GM21423 (cell line): Measurements from ENCODE around the gene FUT4.
"Not testable (repeated sequence)": the region's sequence is repeated elsewhere in the genome, so short reads cannot be mapped to it uniquely, and the experiment has no call there.

Experiments
- ATAC-seq: cut with Tn5 transposase; IDR thresholded peaks from one replicate; pipeline ENCODE4 v1.9.1; 2021; ENCODE audit warnings: mild to moderate bottlenecking, moderate library complexity; ENCODE audit not compliant: unreplicated experiment

The FUT4 gene, protein sequence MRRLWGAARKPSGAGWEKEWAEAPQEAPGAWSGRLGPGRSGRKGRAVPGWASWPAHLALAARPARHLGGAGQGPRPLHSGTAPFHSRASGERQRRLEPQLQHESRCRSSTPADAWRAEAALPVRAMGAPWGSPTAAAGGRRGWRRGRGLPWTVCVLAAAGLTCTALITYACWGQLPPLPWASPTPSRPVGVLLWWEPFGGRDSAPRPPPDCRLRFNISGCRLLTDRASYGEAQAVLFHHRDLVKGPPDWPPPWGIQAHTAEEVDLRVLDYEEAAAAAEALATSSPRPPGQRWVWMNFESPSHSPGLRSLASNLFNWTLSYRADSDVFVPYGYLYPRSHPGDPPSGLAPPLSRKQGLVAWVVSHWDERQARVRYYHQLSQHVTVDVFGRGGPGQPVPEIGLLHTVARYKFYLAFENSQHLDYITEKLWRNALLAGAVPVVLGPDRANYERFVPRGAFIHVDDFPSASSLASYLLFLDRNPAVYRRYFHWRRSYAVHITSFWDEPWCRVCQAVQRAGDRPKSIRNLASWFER

DNA sequence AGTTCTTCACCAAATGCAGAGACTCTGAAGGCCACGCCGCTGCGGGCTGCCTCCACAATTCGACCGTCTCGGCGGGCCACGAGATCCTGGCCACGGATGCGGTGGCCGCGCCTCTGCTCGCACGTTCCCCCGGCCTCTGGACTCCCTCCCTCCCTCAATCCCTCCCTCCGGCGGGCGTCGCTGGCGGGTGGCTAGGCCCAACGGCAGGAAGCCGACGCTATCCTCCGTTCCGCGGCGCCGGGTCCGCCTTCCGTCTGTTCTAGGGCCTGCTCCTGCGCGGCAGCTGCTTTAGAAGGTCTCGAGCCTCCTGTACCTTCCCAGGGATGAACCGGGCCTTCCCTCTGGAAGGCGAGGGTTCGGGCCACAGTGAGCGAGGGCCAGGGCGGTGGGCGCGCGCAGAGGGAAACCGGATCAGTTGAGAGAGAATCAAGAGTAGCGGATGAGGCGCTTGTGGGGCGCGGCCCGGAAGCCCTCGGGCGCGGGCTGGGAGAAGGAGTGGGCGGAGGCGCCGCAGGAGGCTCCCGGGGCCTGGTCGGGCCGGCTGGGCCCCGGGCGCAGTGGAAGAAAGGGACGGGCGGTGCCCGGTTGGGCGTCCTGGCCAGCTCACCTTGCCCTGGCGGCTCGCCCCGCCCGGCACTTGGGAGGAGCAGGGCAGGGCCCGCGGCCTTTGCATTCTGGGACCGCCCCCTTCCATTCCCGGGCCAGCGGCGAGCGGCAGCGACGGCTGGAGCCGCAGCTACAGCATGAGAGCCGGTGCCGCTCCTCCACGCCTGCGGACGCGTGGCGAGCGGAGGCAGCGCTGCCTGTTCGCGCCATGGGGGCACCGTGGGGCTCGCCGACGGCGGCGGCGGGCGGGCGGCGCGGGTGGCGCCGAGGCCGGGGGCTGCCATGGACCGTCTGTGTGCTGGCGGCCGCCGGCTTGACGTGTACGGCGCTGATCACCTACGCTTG lies at the start of gene FUT4:
Gene FUT4 (plus strand): TSS at position 227 of the 951 bp plus-strand sequence. CDS start 213 bp downstream, at position 440.
- peak; percentile 86 for ATAC-seq

DNA sequence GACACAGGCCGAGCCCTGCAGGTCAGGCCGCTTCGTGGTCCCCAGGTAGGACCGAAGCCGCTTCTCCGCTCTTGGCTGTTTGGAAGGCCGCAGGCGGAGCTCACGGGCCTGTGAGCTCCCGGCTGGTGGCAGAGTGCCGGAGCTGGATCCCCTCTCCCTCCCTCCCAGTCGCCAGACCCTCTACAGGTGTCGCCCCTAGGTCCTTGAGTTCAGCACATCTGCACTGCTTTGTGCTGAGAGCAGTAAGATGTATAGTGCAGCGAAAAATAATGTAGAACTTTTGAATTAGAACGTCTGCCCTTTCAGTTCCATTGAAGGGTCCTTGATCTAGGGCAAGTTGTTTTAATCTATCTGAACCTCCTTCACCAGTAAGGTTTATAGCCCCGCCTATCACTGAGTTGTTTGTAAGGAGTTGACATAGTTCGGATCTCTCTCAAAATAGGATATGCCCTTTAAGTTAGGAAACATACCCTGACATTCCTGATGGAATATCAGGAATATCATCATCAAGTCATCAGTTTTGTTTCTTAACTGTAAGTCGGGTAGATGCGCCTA lies 49.5 kb upstream of the FUT4 start:
- peak; percentile 60 for ATAC-seq

DNA sequence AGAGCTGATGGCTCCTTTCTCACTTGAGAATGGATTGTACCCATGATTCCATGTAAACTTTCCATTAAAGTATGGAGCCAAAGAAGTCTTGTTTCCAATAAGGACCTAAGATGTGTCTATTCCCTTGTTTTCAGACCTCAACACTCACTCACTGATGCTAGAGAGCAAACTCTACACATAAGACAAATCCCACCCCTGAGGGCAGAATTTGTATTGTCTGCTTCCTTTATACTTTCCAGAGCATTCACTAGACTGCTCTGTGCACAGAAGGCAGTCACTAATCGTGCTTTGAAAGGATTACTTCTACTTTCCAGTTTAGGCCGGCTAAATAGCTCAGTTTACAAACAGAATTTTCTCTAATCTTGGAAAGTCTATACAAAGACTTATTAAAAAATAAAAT lies 43.5 kb upstream of the FUT4 start:
- no peak for ATAC-seq

DNA sequence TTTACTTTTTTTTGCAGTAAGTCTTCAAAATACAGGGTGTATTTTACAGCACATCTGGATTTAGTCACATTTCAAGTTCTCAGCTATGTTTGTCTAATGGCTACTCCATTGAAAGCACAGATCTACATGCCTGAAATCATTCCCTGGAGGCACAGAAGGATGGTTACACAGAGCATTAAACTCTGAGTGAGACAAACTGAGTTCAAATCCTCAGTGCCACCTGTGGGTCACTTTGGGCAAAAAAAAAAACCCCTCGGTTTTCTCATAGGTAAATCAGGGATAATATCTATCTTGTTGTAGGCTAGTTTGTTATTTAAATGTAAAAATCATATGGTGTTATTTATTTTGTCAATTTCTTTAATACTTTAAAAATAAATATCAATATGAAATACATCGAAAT lies 42.2 kb upstream of the FUT4 start:
- no peak for ATAC-seq

DNA sequence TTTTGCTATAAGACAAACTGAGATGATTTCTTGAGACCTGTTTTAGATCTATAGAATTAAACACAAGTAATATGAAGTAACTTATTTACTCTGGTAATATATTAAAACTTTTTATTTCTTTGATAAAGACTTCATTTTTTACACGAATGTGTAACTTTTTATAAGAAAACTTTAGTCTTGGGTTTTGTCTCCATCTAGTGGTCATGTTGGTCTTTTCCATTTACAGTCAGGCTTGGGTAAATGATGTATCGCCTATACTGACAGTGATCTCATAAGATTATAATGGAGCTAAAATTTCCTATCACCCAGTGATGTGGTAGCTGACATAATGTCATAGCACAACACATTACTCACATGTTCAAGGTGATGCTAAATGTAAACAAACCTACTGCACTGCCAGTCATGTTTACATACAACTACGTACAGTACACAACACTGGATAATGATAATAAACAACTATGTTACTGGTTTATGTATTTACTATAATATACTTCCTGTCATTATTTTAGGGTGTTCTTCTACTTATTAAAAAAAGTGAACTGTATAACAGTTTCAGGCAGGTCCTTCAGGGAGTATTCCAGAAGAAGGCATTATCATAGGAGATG lies 38.9 kb upstream of the FUT4 start:
- no peak for ATAC-seq

DNA sequence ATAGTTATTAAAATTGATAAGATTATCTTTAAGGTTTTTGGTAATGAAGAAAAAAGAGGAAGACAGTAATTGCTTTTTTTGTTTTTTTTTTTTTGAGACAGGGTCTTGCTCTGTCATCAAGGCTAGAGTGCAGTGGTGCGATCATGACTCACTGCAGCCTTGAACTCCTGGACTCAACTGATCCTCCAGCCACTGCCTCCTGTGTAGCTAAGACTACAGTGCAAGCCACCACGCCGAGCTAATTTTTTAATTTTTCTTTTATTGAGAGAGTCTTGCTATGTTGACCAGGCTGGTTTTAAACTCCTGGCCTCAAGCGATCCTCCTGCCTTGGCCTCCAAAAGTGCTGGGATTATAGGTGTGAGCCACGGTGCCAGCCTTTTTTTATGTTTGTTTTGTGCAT lies 37.2 kb upstream of the FUT4 start:
- ATAC-seq: not testable (repeated sequence)

DNA sequence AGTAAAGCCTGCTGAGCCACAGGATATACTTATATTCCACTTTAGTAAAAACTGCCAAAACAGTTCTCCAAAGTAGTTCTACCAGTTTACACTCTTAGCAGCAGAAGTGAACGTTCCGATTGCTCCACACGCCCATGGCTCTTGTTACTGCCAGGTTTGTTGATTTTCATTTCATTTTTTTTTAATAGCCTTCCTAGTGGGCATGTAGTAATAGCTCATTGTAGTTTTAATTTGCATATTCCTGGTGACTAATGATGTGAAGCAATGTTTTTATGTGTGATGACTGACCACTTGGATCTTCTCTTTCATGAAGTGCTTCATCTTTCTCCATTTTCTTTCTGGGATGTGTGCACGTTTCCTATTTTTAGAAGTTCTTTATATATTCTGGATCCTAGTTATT lies 36.2 kb upstream of the FUT4 start:
- no peak for ATAC-seq

DNA sequence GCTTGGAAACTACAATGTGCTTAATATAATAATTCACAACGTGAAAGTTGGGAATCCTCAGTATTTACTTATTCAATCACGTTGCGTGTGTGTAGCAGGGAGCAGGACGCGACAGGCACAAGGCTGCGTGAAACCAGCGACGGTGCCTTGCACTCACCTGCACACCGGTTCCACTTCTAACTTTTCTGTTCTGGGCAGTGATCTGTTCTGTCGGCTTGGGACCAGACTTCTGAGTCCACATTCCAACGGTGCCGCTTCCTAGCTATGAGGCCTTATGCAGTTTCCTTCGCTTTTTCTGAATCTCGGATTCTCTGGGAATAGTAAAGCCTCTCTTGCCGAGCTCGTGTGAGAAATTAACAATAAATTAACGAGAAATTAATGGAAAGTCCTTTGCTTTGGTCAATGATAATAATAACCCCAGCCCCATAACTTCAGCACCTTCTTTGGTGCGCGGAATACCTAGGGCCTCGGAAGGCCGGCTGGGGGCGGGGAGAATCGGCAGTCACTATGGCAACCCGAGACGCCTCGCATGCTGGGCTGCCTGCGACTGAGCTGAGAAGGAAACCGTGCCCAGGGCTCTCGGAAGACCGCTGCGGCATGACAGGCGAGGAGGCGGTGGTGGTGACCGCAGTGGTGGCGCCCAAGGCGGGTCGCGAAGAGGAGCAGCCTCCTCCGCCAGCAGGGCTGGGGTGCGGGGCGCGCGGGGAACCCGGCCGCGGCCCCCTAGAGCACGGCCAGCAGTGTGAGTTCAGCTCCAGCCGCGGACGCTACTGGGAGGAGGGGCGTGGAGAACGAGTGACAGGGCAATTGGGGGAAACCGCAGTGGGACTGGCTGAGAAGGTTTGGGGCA lies 31.6 kb upstream of the FUT4 start, which contains the start of gene C11orf97:
Gene C11orf97 (plus strand): TSS at position 530 of the 850 bp plus-strand sequence. CDS start 68 bp downstream, at position 598.
- ATAC-seq: peak; percentile 86

DNA sequence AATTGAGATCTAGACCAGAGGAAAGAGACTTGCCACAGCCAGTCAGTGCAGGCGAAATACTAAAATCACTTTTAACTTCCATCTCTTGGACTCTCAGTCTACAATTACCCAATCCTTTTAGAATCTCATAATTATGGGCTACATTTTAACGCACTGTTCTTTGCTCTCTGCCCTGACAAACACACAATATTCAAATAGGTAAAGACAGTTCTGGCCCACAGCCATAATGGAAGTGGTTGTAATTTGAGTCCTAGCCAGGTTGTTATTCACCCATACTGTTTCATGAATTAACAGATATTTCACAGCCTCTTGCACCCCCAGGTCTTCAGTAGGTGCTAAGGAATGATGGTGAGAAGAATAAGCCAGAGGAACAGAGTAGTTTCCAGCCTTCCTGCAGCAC lies 30.6 kb upstream of the FUT4 start:
- ATAC-seq: no peak

DNA sequence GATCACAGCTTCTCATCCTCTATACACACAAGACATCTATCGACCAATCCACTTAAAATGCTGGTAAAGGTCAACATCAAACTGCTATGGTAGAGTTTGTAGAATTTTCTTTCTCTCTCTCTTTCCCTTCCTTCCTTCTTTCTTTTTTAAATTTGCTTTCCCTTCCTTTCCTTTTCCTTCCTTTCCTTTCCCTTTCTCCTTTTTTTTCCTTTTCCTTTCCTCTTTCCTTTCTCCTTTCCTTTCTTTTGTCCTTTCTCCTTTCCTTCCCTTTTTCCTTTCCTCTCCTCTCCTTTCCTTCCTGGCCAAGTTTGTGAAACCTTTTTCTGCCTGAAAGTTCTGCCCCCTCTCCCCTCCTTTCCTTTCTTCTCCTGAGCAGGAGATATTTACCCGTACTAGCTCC lies 28.3 kb upstream of the FUT4 start:
- no peak for ATAC-seq

DNA sequence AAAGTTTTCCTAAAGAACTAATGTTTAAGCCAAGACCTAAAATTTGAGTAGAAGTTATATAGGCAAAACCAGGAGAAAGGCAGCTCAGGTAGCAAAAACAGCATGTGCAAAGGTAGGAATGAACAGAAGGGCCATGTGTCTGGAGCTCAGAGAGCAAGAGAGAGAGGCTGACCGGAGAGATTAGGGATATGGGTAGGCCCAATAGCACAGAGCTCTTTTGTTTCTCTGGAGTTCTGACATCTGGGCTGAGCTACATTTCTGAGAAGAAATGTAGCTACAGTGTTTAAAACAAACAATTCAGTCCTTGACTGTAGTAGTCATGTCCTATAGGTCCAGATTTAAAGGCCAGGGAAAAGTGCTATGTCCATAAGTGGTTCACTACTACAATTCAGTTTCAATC lies 27.0 kb upstream of the FUT4 start:
- ATAC-seq: no peak

DNA sequence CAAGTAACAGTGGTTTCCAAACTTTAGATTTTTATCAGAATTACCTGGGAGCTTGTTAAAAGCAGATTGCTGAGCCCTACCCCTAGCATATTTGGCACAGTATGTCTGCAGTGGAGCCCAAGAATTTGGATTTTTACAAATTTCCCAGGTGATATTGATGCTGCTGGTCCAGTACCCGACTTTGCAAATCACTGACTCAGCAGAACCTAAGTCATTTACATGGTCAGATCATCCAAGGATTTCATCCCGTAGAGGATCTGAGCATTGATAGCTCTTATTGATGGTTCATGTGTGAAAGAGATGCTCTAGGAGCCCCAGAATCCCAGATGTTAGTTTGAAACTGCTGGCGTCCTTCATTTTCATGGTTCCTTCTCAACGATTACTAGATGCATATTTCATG lies 25.4 kb upstream of the FUT4 start:
- ATAC-seq: no peak

DNA sequence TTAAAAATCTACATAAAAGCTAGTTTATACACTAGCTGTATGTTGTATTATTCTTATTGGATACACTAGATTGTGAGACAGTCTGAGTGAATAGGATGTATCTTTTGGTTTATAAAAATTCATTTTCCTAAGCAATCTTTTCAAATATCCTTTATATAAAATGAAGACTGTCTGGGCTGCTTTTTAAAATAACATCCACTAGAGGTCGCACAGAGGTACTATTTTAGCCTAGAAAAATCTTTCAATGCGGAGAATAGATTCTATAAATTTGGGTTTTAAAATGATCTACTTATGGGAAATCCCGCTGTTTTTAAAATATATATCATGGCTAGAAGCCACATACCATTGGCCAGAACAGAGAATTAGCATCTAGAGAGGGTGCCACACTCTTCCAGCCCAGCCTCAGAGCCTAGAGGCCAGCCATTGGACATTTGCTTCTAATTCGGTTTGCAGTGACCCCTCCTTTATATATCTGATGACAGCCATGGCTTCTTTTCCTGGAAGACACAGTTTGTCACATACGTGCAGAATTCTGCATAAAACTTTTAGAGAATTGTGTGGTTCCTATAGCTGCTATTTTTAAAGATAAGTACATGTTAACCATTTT lies 24.1 kb upstream of the FUT4 start:
- peak; percentile 53 for ATAC-seq

DNA sequence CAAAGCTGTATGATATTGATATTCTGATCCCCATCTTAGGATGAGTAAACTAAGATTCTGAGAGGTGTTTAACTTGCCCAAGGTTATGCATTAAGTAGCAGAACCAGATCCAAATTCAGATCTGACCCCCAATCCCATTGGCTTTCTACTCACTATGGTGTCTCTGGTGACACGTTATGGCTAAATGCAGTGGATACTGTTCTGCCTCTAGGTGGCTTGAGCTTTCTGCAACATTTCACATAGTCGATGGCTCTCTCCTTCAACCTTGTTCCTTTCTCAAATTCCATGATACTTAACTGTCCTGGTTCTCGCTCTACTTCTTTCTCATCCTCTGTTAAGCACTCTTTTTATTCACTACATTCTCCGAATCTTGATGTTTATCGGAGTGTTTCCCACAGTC lies 22.0 kb upstream of the FUT4 start:
- no peak for ATAC-seq

DNA sequence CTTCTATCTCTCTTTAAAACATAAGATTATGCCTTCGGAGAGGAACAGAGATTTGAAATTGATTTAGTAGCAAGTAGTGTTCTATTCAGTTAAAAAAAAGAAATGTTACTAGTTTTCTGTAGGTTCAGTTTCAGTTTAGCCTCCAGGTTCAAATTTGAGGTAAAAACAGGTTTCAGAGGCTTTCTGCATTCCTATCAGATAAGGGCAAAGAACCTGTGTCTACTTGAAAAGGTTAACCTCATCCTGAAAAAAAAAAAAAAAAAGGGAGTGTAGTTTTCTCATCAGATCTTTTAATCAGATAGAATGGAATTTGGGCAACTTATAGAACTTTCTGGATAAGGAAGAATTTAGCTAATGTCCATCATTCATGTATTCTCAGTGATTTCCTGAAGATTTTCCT lies 19.4 kb upstream of the FUT4 start:
- ATAC-seq: no peak

DNA sequence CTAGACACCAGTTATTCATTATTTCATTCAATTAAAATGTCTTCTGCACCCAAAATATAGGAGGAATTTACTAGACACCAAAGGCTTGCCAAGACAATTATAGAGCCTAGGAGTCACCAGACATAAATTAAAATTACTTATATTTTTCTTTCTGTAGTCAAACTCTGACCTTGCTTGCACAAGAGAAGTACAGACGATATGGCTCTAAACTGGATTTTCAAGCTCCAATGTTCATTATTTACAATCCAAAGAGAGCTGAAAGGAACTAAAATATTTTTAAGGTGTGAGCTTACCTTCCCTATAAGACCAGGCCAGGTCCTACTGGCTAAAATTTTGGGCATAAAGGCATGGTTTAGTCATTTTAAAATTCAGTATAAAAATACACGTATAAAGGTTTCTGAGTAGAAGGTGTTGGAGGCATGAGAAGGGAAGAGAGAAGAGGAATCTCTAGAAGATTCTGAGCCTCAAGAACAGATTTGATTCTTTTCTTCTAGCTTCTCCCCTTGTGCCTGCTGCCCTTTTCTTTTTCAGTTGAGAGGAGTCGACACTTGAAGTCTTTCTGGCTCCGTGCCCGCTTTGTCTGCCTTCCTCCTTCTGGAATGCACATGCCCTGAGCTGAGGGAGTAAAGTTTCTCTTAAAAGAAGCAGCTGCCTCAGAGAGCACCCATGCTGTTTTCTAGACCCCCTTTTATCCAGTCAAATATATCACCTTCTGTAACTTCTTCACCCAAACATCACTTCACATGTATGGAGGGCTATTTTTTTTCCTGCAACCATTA lies 18.0 kb upstream of the FUT4 start:
- ATAC-seq: no peak

DNA sequence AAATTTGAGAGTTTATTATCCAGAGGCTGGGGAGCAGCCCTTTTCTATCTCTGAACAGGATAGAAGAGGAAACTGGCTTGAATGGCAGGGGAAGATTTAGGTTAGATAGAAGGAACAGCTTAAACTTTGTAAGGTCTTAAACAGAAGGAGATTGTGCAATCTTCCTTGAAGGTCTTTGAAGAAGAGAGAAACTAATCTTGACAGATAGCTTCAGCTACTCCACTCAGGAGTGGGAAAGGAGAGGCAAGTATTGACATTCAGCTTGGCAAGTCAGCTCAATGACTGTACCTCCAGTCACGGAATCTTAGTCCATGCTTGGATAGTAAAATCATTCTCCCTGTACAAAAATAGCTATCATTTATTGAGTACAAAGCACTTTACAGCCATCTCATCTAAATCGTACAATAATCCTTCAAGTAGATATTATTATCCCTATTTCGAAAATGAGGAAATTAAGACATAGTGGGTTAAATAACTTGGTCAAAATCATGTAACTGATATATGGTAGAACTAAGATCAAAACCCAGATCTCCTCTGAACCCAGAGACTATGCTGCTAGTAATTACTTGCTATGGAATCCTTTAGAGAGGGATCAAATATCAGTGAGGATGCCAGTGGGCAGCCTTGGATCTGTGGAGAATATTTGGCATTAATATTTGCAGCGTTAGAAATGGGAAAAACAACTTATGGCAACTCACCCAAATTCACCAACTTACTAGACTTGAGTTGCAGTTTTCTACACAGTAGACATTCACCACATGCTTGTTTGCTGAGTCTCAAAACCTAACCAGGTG lies 16.9 kb upstream of the FUT4 start:
- no peak for ATAC-seq

DNA sequence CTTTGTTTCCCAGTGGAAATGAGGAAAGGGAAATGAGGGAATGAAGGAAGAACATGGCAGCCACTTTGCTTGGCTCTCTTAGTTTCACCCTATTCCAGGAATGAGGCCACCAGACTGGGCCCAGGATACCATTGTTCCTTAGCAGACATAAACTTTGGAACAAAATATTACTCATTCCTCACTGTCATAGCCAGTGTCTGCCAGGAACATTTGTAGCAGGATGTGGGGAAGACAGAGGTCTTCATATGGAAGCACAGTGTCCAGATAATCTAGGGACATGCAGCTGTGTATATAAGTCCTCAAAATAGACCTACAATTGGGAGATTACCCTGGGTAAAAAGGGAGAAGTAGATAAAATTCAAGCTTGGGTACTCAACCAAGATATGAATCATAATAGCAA lies 15.2 kb upstream of the FUT4 start:
- no peak for ATAC-seq
